ENCODE data around the gene CCDC88B. TPM values are rescaled to one million over a fixed set of nuclear protein-coding genes. Genes with fewer than 3 reads are reported as not detected.

The CCDC88B gene
- total and polyA plus RNA-seq, 2 of the 8 experiments (the other 6 are each of a cell fraction or from before 2014, with no cell fraction given) = 5.9 to 12.5 TPM

GRCh38 chr11:64291262-64291751 is 48.7 kb upstream of the CCDC88B start, which contains the start of gene KCNK4:
Gene KCNK4, plus strand, starts transcription at chr11:64291302. Its CDS starts 1,717 bp downstream, at chr11:64293019.
- no peak within 1 kb of the TSS for H4K5ac ChIP-seq (ENCODE audit: insufficient read length, low read depth, low read length)
- no peak within 1 kb of the TSS for H3K56ac ChIP-seq (replicated peaks; ENCODE audit: insufficient read length, low read depth, low read length)
- no peak within 1 kb of the TSS for H2BK120ac ChIP-seq (replicated peaks; ENCODE audit: low read depth, low read length)
- peaks cover 58 to 73% (median 71%) of the 10 kb centered on the region in 4 experiments for H3K27me3 ChIP-seq (replicated peaks in 1 of 4; ENCODE audit: control insufficient read depth in 3 of 4, extremely low read depth in 1 of 4, insufficient read depth in 3 of 4, low read length in 3 of 4)
- no peaks in the 10 kb centered on the region for H3K79me2 ChIP-seq (ENCODE audit: control insufficient read depth in 1 of 2, insufficient read depth in 2 of 2, low read length in 2 of 2)
- CTCF ChIA-PET (ENCODE audit: partially characterized antibody) = interaction anchor here (0.8 to 11.4 kb wide), 4 partner anchors 11 to 211 kb away, joined by 3 to 134 read pairs (median 6); partner anchors contain the start of genes CATSPERZ, ESRRA, NUDT22 and TRPT1
- no peak within 1 kb of the TSS; the same call in 1 of the 2 replicates for H4K8ac ChIP-seq (ENCODE audit: extremely low read depth, insufficient read depth, low read length)
- no peaks in the 10 kb centered on the region for H3K9me3 ChIP-seq (ENCODE audit: insufficient read depth in 2 of 2, low read depth in 1 of 2, low read length in 1 of 2)
- peak in 1 of 2 experiments; percentile 73 for DNase-seq (ENCODE audit: low read depth in 1 of 2, low spot score in 2 of 2)
- H3K23me2 ChIP-seq (ENCODE audit: low read depth, low read length) = peaks cover 5% of the 10 kb centered on the region; the same call in 1 of the 2 replicates
- no peak within 1 kb of the TSS for H3K14ac ChIP-seq (ENCODE audit: insufficient read length)
- H2BK12ac ChIP-seq (ENCODE audit: low read depth, low read length) = 0 out of 2 replicates have a peak within 1 kb of the TSS, but pooled peaks have one; percentile 23
- TF ChIP-seq SUZ12 (IDR thresholded peaks at IDR 0.05; ENCODE audit: low read length) = peak; percentile 30; the same call in 1 of the 2 replicates
- TF ChIP-seq EZH2 (IDR thresholded peaks at IDR 0.05; ENCODE audit: low read depth, low read length, severe bottlenecking) = peak; percentile 63
- no peak for TF ChIP-seq HDAC6 (IDR thresholded peaks at IDR 0.05; ENCODE audit: low read depth, low read length)
- H3K27ac ChIP-seq (ENCODE audit: low read depth, low read length) = no peak within 1 kb of the TSS
- POLR2A ChIA-PET (ENCODE audit: partially characterized antibody) = interaction anchor here (1.1 to 2.8 kb wide), 4 partner anchors 14 to 43 kb away, joined by 3 to 10 read pairs (median 5); no protein-coding TSS in a partner anchor
- no peak for FAIRE-seq
- peaks cover 5 to 25% of the 10 kb centered on the region in 2 experiments for H4K20me1 ChIP-seq (replicated peaks in 1 of 2; ENCODE audit: control insufficient read depth in 1 of 2, insufficient read depth in 2 of 2, low read length in 2 of 2)
- WGBS, 2 experiments (ENCODE audit: extremely low coverage in 1 of 2, insufficient coverage in 1 of 2, insufficient read length in 1 of 2, insufficient replicate concordance in 2 of 2, low coverage in 1 of 2, low lambda C conversion rate in 2 of 2, missing lambda C conversion rate in 1 of 2) = 6% methylated on average over 8 of the region's 45 CpGs; no CpG with 5 or more reads in 1 of the 2 experiments
- peak within 1 kb of the TSS; percentile 21 to 64 (median 34) for H3K4me3 ChIP-seq (ENCODE audit: extremely low read depth in 1 of 4, insufficient read depth in 2 of 4, low read depth in 3 of 4, low read length in 4 of 4)
- H3K23ac ChIP-seq (ENCODE audit: insufficient read length) = no peak within 1 kb of the TSS
- H3K4me2 ChIP-seq (ENCODE audit: insufficient read depth in 1 of 2, low read depth in 2 of 2, low read length in 2 of 2) = peak within 1 kb of the TSS; percentile 20 to 88
- H4K91ac ChIP-seq (replicated peaks; ENCODE audit: insufficient read length, low read length) = no peak within 1 kb of the TSS
- no peaks in the 10 kb centered on the region for H3K79me1 ChIP-seq (ENCODE audit: low read depth, low read length)
- H2BK5ac ChIP-seq (ENCODE audit: low read depth, low read length) = no peak within 1 kb of the TSS
- H2BK20ac ChIP-seq (ENCODE audit: low read length) = no peak within 1 kb of the TSS
- H3K18ac ChIP-seq (ENCODE audit: extremely low read depth, low read length) = no peak within 1 kb of the TSS
- H2AK5ac ChIP-seq (ENCODE audit: low read depth, low read length) = no peak within 1 kb of the TSS
- peaks cover 0 to 9% (median 0%) of the 10 kb centered on the region in 4 experiments; a peak in 1 of 8 replicates for H3K36me3 ChIP-seq (ENCODE audit: control insufficient read depth in 2 of 4, insufficient read depth in 4 of 4, low read length in 3 of 4)
- H3K9ac ChIP-seq (replicated peaks in 1 of 4; ENCODE audit: extremely low read depth in 1 of 4, low read depth in 3 of 4, low read length in 3 of 4) = no peak within 1 kb of the TSS
- H3K4me1 ChIP-seq (replicated peaks in 1 of 4; ENCODE audit: control insufficient read depth in 3 of 4, insufficient read depth in 4 of 4, low read length in 3 of 4) = peaks cover 0 to 9% (median 2%) of the 10 kb centered on the region in 4 experiments; a peak in 5 of 7 replicates
- H3K4ac ChIP-seq (replicated peaks; ENCODE audit: insufficient read length, low read depth, low read length) = no peak within 1 kb of the TSS
- H2BK15ac ChIP-seq (ENCODE audit: low read length) = no peak within 1 kb of the TSS
- H2AFZ ChIP-seq (ENCODE audit: low read length) = peak within 1 kb of the TSS; percentile 18; the same call in 1 of the 2 replicates

Data from H1 (cell line).